K562 (cell line): ENCODE results near the gene SKAP1. TPM values are rescaled to one million over a fixed set of nuclear protein-coding genes. Genes with fewer than 3 reads are reported as not detected.
A peak's percentile ranks its signal among the peaks of the same experiment; 100 is the strongest.

ENCODE experiments used
- ATAC-seq: fragments of 200-7000 bp; cut with Tn5 transposase; 3 replicates; pipeline ENCODE4 v1.9.1; 2020; ENCODE audit warnings: moderate library complexity
- BruUV-seq: library from RNA; stranded (reverse); fragments of 400-500 nt; replicated peaks from 2 replicates; lab custom pipeline; 2021; lab: Mats Ljungman, UMichigan
- CTCF ChIA-PET: fragments of 300-600 bp; formaldehyde crosslinking; extraction: SDS; loops from one replicate; lab custom pipeline; 2021; ENCODE audit warnings: low intra/inter-chr PET ratio; lab: Yijun Ruan, JAX
- POLR2A ChIA-PET: fragments of 300-600, 350-650 bp; sonication (Branson Sonifier 250); formaldehyde crosslinking; extraction: SDS; loops from one replicate; lab custom pipeline; 2021; ENCODE audit warnings: antibody characterized with exemption, inconsistent platforms; lab: Yijun Ruan, JAX
- DNase-seq, 4 experiments: peaks; one replicate each; pipeline versions ENCODE4 v3.0.0 to v3.0.0-alpha.2; 2011 to 2018; ENCODE audit warnings: low spot score in 3 of 4, mixed read lengths in 3 of 4; ENCODE audit errors: extremely low read depth in 1 of 4
- FAIRE-seq: peaks from 2 replicates; lab custom pipeline; 2011; peaks lifted over from hg19 to GRCh38; lab: Jason Lieb, UNC
- H2AFZ ChIP-seq: 2 replicates; pipeline ENCODE4 v1.6.0; 2011; ENCODE audit warnings: low read depth, low read length, control low read depth, inconsistent platforms
- H3K27ac ChIP-seq: fragments of 200-600 bp; 3 replicates; pipeline ENCODE4 v1.8.0; 2011; ENCODE audit warnings: low read depth, mild to moderate bottlenecking, control low read depth, inconsistent platforms, low read length, moderate library complexity, mixed read lengths; ENCODE audit errors: extremely low read depth
- H3K27me3 ChIP-seq, 2 experiments: fragments of 300-600 bp in 1 of 2; 2 replicates in 1 of 2; 3 replicates in 1 of 2; pipeline versions ENCODE4 v1.6.0 to v1.8.0; 2011; ENCODE audit warnings: inconsistent platforms in 2 of 2, low read length in 2 of 2, mild to moderate bottlenecking in 1 of 2, mixed read lengths in 1 of 2, moderate library complexity in 1 of 2; ENCODE audit not compliant: control insufficient read depth in 2 of 2, insufficient read depth in 2 of 2
- H3K36me3 ChIP-seq: fragments of 300-600 bp; 3 replicates; pipeline ENCODE4 v1.8.0; 2011; ENCODE audit warnings: mild to moderate bottlenecking, low read length, inconsistent platforms; ENCODE audit not compliant: control insufficient read depth, insufficient read depth
- H3K4me1 ChIP-seq, 2 experiments: fragments of 200-600 bp in 1 of 2; replicated peaks in 1 of 2; 2 replicates in 1 of 2; 3 replicates in 1 of 2; pipeline versions ENCODE4 v1.5.1 to v1.8.0; 2011; ENCODE audit warnings: inconsistent platforms in 2 of 2, low read length in 2 of 2, mild to moderate bottlenecking in 1 of 2, mixed read lengths in 1 of 2, moderate library complexity in 1 of 2; ENCODE audit not compliant: control insufficient read depth in 2 of 2, insufficient read depth in 2 of 2
- H3K4me2 ChIP-seq: 2 replicates; pipeline ENCODE4 v1.6.1; 2011; ENCODE audit warnings: low read length, control low read depth, inconsistent platforms, mixed read lengths; ENCODE audit not compliant: insufficient read depth
- H3K4me3 ChIP-seq: fragments of 200-600 bp; sonication (generic), shearing (Covaris generic); 2 replicates; pipeline ENCODE4 v1.5.1; 2016; ENCODE audit warnings: control low read depth, inconsistent platforms
- H3K79me2 ChIP-seq: fragments of 200-600 bp; 3 replicates; pipeline ENCODE4 v1.8.0; 2011; ENCODE audit warnings: low read length, inconsistent platforms; ENCODE audit not compliant: control insufficient read depth, insufficient read depth
- H3K9ac ChIP-seq, 2 experiments: 2 replicates each; pipeline versions ENCODE4 v1.6.0 to v1.6.1; 2011; ENCODE audit warnings: low read depth in 2 of 2, low read length in 2 of 2, control low read depth in 1 of 2, inconsistent platforms in 1 of 2, mild to moderate bottlenecking in 1 of 2, mixed read lengths in 1 of 2; ENCODE audit not compliant: insufficient read depth in 1 of 2
- H3K9me1 ChIP-seq: one replicate; pipeline ENCODE4 v1.6.0; 2011; ENCODE audit warnings: inconsistent platforms, mild to moderate bottlenecking, low read length, moderate library complexity; ENCODE audit not compliant: control insufficient read depth, insufficient read depth
- H3K9me3 ChIP-seq: replicated peaks from 2 replicates; pipeline ENCODE4 v1.5.1; 2011; ENCODE audit warnings: low read depth, low read length, inconsistent platforms; ENCODE audit not compliant: control insufficient read depth, insufficient read depth
- H4K20me1 ChIP-seq: replicated peaks from 2 replicates; pipeline ENCODE4 v1.6.1; 2011; ENCODE audit warnings: low read length, inconsistent platforms, mixed read lengths; ENCODE audit not compliant: control insufficient read depth, insufficient read depth
- ARNT ChIP-seq, 2 experiments: fragments of 450-650 bp; IDR thresholded peaks; 2 replicates each; pipeline ENCODE4 v1.6.1; 2016; ENCODE audit warnings: mild to moderate bottlenecking in 1 of 2
- CC2D1A ChIP-seq: fragments of 450-650 bp; IDR thresholded peaks from 2 replicates; pipeline ENCODE4 v1.6.1; 2017; ENCODE audit warnings: mild to moderate bottlenecking
- CEBPZ ChIP-seq: fragments of 150-350 bp; IDR thresholded peaks from 2 replicates; pipeline ENCODE4 v1.6.1; 2014; ENCODE audit warnings: low read depth, mild to moderate bottlenecking, low read length, borderline replicate concordance
- EHMT2 ChIP-seq: fragments of 450-650 bp; IDR thresholded peaks from 2 replicates; pipeline ENCODE4 v1.6.1; 2018; ENCODE audit warnings: antibody characterized with exemption
- GABPB1 ChIP-seq: sonication (generic); formaldehyde crosslinking; IDR thresholded peaks from 2 replicates; pipeline ENCODE4 v1.8.0; 2022; ENCODE audit warnings: mild to moderate bottlenecking, missing genetic modification reagents
- SAP30 ChIP-seq: fragments of 200-600 bp; sonication (generic); IDR thresholded peaks from 2 replicates; pipeline ENCODE4 v1.6.1; 2012; ENCODE audit warnings: borderline replicate concordance, low read depth, mild to moderate bottlenecking, moderate library complexity, low read length, control low read depth, inconsistent platforms; ENCODE audit not compliant: insufficient read depth, poor library complexity, severe bottlenecking
- SIRT6 ChIP-seq: IDR thresholded peaks from one replicate; pipeline ENCODE4 v1.6.1; 2012; ENCODE audit warnings: low read depth, mild to moderate bottlenecking, control low read depth, inconsistent platforms, low read length, moderate library complexity
- SMAD2 ChIP-seq: fragments of 150-350 bp; IDR thresholded peaks from 2 replicates; pipeline ENCODE4 v1.6.1; 2014; ENCODE audit warnings: low read depth, mild to moderate bottlenecking, low read length
- TEAD2 ChIP-seq: fragments of 450-650 bp; IDR thresholded peaks from 2 replicates; pipeline ENCODE4 v1.6.1; 2016; ENCODE audit warnings: missing genetic modification characterization, control low read depth, missing compliant biosample characterization
- TRIM24 ChIP-seq, 2 experiments: fragments of 450-650 bp; IDR thresholded peaks; 2 replicates each; pipeline ENCODE4 v1.6.1; 2016
- USF2 ChIP-seq: sonication (generic); formaldehyde crosslinking; IDR thresholded peaks from 2 replicates; pipeline ENCODE4 v1.5.0; 2020; ENCODE audit warnings: missing genetic modification reagents
- ZNF197 ChIP-seq: fragments of 200-800 bp; sonication (Bioruptor generic); IDR thresholded peaks from 2 replicates; pipeline ENCODE4 v1.6.1; 2016; ENCODE audit warnings: low read depth, missing genetic modification characterization, missing compliant biosample characterization
- WGBS: fragments of 100-300 bp; shearing (Covaris generic); methylation state at CpG from one replicate; pipeline ENCODE4 v1.1.6; 2016; ENCODE audit warnings: low coverage, mixed read lengths; ENCODE audit not compliant: insufficient coverage; ENCODE audit errors: missing lambda C conversion rate; 5-methylcytosine and 5-hydroxymethylcytosine counted together
- in situ Hi-C: fragments of 300-500 bp; cut with MboI; formaldehyde crosslinking; loops from 4 replicates; pipeline ENCODE4 v1.15.0; 2018; ENCODE audit warnings: inconsistent platforms, mixed read lengths
- intact Hi-C: fragments of 100-400 bp; cut with micrococcal nuclease; formaldehyde crosslinking; loops from 2 replicates; pipeline ENCODE4 v1.14.2; 2022
- polyA plus RNA-seq, 8 experiments: library from polyadenylated mRNA; depleted of rRNA in 4 of 8; stranded (reverse) in 5 of 8; unstranded in 3 of 8; fragments of >200 nt; fragmentation: Nextera tagmentation in 2 of 8; fragmentation: Illumina TruSeq in 1 of 8; extraction: Ambion mirVana in 2 of 8; extraction: Trizol in 1 of 8; gene quantifications; 2 replicates each; pipeline versions ENCODE4 v1.2.1 to v1.2.3, GENCODE V29; 2011 to 2014; ENCODE audit warnings: inconsistent platforms in 1 of 8, missing spikeins in 1 of 8
- total RNA-seq, 7 experiments: library from RNA; depleted of rRNA in 6 of 7; stranded (reverse); fragments of >200 nt in 6 of 7; fragmentation: Illumina TruSeq in 2 of 7; extraction: Trizol in 2 of 7; gene quantifications; 2 replicates each; pipeline versions ENCODE4 v1.2.1 to v1.2.3, GENCODE V29; 2011 to 2021; ENCODE audit warnings: low replicate concordance in 1 of 7
- TF ChIP-seq, protein P1 (sequence below): fragments of 450-650 bp; IDR thresholded peaks from 2 replicates; pipeline ENCODE4 v1.6.1; 2016
- TF ChIP-seq, protein P2 (sequence below), 2 experiments: IDR thresholded peaks; 2 replicates each; pipeline ENCODE4 v1.6.1; 2012; ENCODE audit warnings: improper control_type of control experiment in 2 of 2, low read depth in 2 of 2, low read length in 2 of 2, borderline replicate concordance in 1 of 2

SKAP1 gene
- total and polyA plus RNA-seq, 9 of the 15 experiments (the other 6 are each of a cell fraction or from before 2014, with no cell fraction given): 0.06 to 0.80 (median 0.10) TPM; not detected in 4

DNA sequence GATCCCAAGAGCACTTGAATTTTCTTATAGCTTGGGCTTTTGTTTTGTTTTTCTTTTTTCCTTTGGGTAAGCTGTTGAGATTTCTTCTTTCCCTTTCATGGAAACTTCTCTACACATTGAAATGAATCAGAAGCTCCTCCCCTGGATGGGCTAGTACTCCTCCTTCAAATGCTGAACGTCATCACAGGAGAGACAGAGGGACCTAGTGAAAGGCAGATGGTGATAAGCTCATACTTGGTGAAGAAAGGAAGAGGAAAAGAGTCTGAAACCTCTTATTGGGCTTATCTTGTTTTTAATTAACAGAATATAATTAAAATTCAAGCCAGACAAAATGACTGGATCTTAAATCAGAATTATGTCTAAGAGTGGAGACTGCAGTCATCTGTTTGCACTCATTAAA, 175.1 kb downstream of the SKAP1 start (continued):
- TF ChIP-seq, protein P1, sequence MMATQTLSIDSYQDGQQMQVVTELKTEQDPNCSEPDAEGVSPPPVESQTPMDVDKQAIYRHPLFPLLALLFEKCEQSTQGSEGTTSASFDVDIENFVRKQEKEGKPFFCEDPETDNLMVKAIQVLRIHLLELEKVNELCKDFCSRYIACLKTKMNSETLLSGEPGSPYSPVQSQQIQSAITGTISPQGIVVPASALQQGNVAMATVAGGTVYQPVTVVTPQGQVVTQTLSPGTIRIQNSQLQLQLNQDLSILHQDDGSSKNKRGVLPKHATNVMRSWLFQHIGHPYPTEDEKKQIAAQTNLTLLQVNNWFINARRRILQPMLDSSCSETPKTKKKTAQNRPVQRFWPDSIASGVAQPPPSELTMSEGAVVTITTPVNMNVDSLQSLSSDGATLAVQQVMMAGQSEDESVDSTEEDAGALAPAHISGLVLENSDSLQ: 0 out of 2 replicates have a peak, but pooled peaks have one; percentile 30

- H3K4me2 ChIP-seq: no peak overlapping the region
- no peaks in the 10 kb centered on the region for H3K36me3 ChIP-seq
- no peak overlapping the region for H3K9ac ChIP-seq
- no peaks in the 10 kb centered on the region for H3K9me1 ChIP-seq
- H3K79me2 ChIP-seq: no peaks in the 10 kb centered on the region
- FAIRE-seq (no peak), DNase-seq (no peak), ATAC-seq (no peak)
- in situ Hi-C loops (no loop called here), intact Hi-C loops (loop anchor here (10.0 kb wide), 1 partner anchor 229 kb away; no protein-coding TSS in a partner anchor)
- no peak overlapping the region for H3K27ac ChIP-seq
- 61% methylated on average over 2 of the region's 2 CpGs for WGBS
- no TSS peak for BruUV-seq
- ChIA-PET CTCF (no interaction called here), POLR2A (no interaction called here)
- H2AFZ ChIP-seq: no peak overlapping the region
- no peaks in the 10 kb centered on the region for H3K9me3 ChIP-seq
- H3K27me3 ChIP-seq: no peaks in the 10 kb centered on the region
- H3K4me1 ChIP-seq: peaks cover 0 to 19% of the 10 kb centered on the region in 2 experiments; a peak in 4 of 5 replicates
- no peak overlapping the region for H3K4me3 ChIP-seq
- H4K20me1 ChIP-seq: no peaks in the 10 kb centered on the region
- TF ChIP-seq TRIM24 (IDR thresholded peaks at IDR 0.05): no peak
- TF ChIP-seq USF2 (CRISPR knock-in tag): no peak
- no peak for TF ChIP-seq EHMT2
- no peak for TF ChIP-seq GABPB1
- TF ChIP-seq SMAD2: no peak
- no peak for TF ChIP-seq CC2D1A
- TF ChIP-seq SIRT6: no peak
- TF ChIP-seq SAP30: no peak
- no peak for TF ChIP-seq TEAD2
- TF ChIP-seq CEBPZ: no peak
- TF ChIP-seq ZNF197 (CRISPR knock-in tag): no peak
- TF ChIP-seq ARNT (IDR thresholded peaks at IDR 0.05): no peak
- TF ChIP-seq, protein P2, sequence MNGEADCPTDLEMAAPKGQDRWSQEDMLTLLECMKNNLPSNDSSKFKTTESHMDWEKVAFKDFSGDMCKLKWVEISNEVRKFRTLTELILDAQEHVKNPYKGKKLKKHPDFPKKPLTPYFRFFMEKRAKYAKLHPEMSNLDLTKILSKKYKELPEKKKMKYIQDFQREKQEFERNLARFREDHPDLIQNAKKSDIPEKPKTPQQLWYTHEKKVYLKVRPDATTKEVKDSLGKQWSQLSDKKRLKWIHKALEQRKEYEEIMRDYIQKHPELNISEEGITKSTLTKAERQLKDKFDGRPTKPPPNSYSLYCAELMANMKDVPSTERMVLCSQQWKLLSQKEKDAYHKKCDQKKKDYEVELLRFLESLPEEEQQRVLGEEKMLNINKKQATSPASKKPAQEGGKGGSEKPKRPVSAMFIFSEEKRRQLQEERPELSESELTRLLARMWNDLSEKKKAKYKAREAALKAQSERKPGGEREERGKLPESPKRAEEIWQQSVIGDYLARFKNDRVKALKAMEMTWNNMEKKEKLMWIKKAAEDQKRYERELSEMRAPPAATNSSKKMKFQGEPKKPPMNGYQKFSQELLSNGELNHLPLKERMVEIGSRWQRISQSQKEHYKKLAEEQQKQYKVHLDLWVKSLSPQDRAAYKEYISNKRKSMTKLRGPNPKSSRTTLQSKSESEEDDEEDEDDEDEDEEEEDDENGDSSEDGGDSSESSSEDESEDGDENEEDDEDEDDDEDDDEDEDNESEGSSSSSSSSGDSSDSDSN (IDR thresholded peaks at IDR 0.05; ENCODE audit: borderline replicate concordance in 1 of 2, low read depth in 2 of 2, low read length in 2 of 2): no peak
Measured at GRCh38 chr17:48253975-48254374, 176.0 kb downstream of the SKAP1 start.
